ENCODE data around the gene C10orf105.

The C10orf105 gene

GRCh38 chr10:71719464-71720201 lies at the start of gene C10orf105:
C10orf105 (minus strand) TSS chr10:71719778; CDS start chr10:71716337, 3,441 bp downstream.
- DNase-seq: no peak

GRCh38 chr10:71767420-71768035 lies 48.0 kb upstream of the C10orf105 start:
- DNase-seq: no peak

DNA sequence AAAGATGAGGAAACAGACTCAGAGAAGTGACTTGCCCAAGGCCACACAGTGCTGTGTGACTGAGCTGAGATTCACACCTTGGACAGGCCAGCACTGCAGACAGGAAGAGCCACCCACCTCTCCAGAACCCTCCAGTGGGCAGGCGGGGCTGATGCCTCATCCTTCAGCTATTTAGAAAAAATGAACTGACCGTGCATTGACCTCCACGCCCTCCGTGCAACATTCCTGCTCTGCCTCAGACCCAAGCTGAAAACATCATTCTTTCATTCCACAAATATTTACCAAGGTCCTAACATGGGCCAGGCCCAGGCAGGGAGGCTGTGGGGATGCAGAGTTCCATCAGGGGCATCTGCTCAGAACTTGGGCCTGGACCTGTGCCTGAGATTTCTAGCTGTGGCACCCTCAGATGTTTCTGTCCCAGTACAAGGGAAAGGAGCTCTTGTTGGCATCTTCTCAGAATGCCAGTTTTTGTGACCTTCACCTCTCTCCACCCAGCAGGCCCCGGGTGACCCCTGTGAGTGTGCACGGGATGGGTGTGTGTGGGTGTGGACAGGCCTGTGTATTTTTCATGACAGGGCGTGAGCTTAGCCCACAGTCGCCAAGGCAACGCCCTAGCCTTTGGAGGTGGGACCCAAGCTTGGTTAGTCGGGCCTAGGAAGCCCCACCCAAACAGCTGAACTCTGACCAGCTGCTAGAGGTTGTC lies 47.3 kb upstream of the C10orf105 start:
- no peak for DNase-seq

DNA sequence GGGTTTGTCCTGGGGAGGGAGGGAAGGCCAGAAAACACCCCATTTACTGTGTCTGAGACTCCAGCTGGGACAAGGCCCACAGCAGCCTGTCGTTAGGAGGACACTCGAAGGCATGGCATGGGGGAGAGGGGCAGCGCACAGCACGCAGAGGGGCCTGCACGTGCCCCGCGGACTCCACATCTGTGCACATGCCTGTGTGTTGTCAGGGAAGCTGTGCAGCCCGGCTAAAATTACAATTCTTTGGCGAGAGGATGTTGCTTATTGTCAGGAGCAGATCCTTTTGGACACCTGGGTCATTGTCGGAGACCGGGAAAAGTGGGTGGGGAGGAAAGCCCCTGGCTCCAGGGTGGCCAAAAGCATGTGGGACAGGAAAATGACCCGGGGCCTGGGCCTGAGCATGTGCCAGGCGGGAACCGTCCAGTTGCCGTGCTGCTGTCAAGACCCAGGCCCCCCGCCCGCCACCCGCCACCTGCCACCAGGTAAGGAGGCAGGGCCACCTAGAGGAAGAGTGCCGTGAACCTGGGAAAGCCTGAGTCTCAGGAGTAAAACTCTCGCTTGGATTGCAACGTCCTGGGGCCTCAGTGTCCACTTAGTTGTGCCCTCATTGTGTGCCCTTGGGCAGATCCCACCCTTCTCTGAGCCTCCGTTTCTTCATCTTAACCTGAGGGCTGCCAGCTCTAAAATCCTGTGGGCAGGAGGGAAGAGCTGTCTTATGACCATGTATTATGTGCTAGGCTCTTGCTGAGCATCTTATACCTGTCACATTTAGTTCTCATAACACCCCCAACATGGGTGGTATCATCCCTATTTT lies 46.5 kb upstream of the C10orf105 start:
- DNase-seq: no peak

DNA sequence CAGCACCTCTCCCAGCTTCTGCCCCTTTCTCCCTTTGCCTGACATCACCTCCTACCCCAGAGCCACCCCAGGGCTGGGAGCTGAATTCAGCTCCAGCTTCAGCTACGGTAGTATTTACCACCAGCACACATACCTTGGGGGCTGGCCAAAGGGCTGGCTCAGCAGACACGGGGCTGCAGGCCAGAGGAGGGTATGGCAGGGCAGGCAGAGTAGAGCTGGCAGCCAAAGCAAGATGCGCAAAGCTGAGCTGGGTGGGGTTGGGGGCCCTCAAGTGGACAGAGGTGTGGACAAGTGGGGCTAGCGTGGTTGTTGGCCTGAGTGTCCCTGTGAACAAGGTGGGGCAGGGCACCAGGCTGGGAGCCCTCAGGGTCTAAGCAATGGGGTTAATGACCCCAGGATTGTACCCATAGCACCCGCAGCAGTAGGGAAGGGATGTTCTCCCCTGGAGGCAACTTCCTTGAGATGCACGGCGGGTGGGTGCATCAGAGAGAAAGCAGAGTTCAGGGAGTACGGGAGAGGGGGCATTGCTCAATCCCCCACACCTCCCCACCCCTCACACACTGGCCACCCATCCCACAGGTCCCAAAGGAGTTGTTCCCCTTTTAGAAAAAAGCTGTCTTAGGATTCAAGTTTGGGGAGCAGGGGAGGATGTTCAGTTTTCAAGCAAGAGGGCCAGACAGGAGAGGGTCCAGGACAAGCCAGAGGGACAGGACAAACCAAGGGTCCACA lies 45.8 kb upstream of the C10orf105 start:
- no peak for DNase-seq

- DNase-seq: no peak
Measured at GRCh38 chr10:71763352-71764127, 44.0 kb upstream of the C10orf105 start.

GRCh38 chr10:71762324-71762723 lies 42.7 kb upstream of the C10orf105 start:
- no peak for DNase-seq

GRCh38 chr10:71761541-71762113 lies 42.0 kb upstream of the C10orf105 start:
- DNase-seq: no peak

DNA sequence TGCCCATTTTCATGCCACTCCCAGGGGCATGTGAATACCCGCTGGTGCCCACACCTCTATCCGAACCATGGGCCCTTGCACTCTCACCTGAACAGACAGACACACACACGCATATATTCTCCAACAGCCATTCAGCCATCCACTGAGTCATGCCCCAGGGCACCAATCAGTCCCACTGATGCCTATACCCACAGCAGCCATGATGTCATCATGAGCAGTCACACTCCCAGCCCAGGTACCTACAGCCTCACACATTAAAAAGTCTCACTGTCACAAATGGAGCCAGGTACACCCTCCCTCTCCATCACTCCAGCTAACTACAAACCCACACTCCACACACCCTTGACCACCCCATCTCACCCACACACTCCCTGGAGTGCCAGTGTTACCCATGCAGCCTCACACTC lies 41.5 kb upstream of the C10orf105 start:
- no peak for DNase-seq

DNA sequence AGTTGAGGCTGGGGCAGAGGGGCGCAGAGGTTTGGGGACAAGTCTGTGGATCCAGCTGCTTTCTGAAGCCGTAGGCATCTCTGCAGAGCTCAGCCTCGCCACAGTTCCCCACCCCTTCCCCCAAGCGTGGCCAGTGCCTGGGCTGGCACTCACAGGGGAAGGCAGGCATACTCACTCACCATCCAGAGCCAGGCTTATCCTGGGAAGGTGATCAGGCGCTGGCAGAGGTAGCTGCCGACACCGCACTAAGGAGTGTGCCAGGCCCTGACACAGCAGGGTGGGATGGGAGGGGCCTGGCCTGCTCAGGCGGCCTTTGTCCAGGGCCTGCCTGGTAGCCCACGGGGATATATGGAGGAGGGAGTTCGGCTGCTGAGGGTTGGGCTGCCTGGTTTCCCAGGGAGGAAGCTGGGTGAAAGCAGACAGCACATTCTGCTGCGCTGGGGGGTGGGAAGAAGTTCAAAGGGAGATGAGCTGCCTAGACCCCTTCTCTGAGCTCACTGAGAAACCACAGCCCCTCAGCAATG lies 37.9 kb upstream of the C10orf105 start:
- DNase-seq: no peak

- no peak for DNase-seq
Measured at GRCh38 chr10:71756311-71757191, 37.0 kb upstream of the C10orf105 start.

DNA sequence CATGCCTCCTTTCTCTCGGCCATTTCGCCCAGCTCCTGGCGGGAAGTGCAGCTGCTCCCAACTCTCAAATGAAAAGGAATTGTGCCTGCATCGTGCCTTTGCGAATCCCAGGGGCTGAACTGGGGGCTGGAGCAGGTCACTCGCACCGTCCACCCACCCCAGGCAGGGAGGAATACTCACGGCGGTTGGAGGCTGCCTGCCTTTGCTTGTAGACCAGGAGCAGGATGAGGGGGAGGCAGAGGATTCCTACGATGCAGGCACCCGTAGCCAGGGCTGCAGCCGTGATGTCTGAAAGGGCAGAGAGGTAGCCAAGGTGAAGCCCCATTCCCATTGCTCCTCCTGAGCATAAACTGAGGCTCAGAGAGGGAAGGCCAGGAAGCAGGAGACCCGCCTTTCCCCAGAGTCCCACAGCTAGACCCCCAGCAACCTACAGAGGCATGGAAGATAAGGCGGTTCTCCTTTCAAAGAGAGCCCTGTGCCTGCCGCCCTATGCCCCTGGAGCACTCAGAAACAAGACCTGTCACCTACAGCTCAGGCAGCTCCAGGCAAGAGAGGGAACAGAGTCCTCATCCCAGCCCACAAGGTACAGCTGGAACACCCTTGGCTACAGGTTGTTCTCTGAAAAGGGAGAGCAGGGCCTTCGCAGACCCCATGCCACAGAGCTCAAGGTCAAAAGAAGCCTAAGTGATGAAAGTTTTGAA lies 35.8 kb upstream of the C10orf105 start:
- no peak for DNase-seq

GRCh38 chr10:71754562-71754961 lies 35.0 kb upstream of the C10orf105 start:
- no peak for DNase-seq

DNA sequence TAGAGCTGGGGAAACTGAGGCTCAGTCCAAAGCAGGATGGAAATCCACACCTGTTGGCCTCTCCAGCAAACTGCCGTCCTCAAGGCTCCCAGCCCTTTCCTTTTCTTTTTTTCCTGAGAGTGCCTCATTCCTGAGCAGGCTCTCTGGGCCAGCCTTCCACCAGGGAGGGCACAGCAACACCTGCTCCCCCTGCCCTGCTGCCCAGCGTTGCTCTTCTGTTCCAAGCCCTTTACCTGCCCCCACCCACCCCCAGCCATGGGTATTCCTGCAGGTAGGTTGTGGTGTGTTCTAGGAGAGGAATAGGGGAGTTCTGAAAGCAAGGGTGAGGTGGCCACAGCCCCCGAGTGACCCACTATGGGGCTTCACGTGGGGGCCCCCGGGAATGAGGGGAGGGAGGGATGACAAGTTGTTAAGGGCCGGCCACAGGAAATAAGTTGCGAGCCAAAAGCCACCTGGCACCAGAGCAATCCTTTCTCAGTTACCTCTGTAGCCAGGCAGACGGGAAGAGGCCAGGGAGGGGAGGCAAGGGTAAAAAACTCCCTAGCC lies 34.5 kb upstream of the C10orf105 start:
- DNase-seq: no peak

DNA sequence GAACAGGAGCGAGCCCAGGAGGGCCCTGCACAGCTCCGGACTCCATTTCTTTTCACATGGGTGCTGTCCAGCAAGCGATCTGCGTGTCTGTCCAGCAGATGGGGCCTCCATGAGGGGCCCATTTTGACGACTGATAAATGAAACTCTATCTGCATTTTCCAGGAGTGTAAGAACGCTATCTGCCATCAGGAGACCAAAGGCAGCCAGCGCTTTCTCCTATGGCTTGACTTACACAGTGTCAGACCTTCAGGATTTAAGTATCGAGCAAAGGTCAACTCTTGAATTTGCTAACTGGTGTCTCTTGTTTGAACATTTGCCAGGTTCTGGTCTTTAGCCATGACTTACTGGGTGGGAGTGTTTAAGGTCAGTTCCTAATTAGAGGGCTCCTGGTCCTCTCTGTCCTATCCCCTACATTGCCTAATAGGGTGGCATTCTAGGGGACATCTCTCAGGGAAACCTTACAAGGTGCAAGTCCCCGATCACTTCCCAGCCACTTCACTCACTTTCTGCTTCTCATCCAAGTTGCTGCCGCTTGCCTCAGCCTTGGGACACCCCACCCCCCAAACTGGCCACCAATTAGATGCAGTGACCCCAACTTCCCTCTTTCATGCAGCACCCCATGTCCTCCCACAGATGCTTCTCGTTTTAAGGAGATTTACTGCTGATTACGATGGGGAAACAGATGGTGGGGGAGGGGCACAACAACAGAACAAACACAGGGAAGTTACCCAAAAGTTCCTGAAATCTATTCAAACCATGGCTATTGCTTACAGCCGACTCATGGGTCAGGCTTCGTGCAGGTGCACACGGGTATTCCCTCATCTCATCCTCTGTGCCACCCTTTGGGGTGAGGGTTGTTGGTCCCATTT lies 33.7 kb upstream of the C10orf105 start:
- DNase-seq: no peak

- no peak for DNase-seq
Measured at GRCh38 chr10:71752391-71753090, 33.0 kb upstream of the C10orf105 start.

- no peak for DNase-seq
Measured at GRCh38 chr10:71751515-71752224, 32.1 kb upstream of the C10orf105 start.

All from NCI-H1105 treated with DMSO at 0.1 percent for 48 hours (cell line).